Ramos (cell line): ENCODE results near the gene KCNIP3.

Source experiments
- in situ Hi-C: fragments of 300-500 bp; cut with MboI; formaldehyde crosslinking; loops from one replicate; pipeline ENCODE4 v1.14.3; 2022; ENCODE audit warnings: low sequenced_read_pairs; ENCODE audit not compliant: unreplicated experiment

Gene KCNIP3

GRCh38 chr2:95274291-95275150 lies 22.6 kb upstream of the KCNIP3 start, which contains the start of gene PROM2:
Gene PROM2 (plus strand): TSS chr2:95274449. CDS start chr2:95274586, 137 bp downstream.
- in situ Hi-C loops: no loop called here

- in situ Hi-C loops: no loop called here
These were observed 22.0 kb upstream of the KCNIP3 start for GRCh38 chr2:95275151-95275515.

GRCh38 chr2:95275601-95276243 lies 21.4 kb upstream of the KCNIP3 start:
- in situ Hi-C loops: no loop called here

GRCh38 chr2:95276244-95276887 lies 20.8 kb upstream of the KCNIP3 start:
- in situ Hi-C loops: no loop called here

- in situ Hi-C loops: no loop called here
These were observed 20.3 kb upstream of the KCNIP3 start for GRCh38 chr2:95276888-95277245.

GRCh38 chr2:95277246-95277906 lies 19.8 kb upstream of the KCNIP3 start:
- in situ Hi-C loops: no loop called here

- in situ Hi-C loops: no loop called here
These were observed 19.1 kb upstream of the KCNIP3 start for GRCh38 chr2:95278051-95278471.

- in situ Hi-C loops: no loop called here
These were observed 18.4 kb upstream of the KCNIP3 start for GRCh38 chr2:95278637-95279225.

- in situ Hi-C loops: no loop called here
These were observed 17.6 kb upstream of the KCNIP3 start for GRCh38 chr2:95279435-95280035.

- in situ Hi-C loops: no loop called here
These were observed 16.1 kb upstream of the KCNIP3 start for GRCh38 chr2:95281071-95281470.

- in situ Hi-C loops: no loop called here
These were observed 15.4 kb upstream of the KCNIP3 start for GRCh38 chr2:95281786-95282185.

GRCh38 chr2:95282458-95282857 lies 14.7 kb upstream of the KCNIP3 start:
- in situ Hi-C loops: no loop called here

- in situ Hi-C loops: no loop called here
These were observed 13.6 kb upstream of the KCNIP3 start for GRCh38 chr2:95283562-95283961.

GRCh38 chr2:95284886-95285541 lies 12.1 kb upstream of the KCNIP3 start:
- in situ Hi-C loops: no loop called here

GRCh38 chr2:95285542-95285932 lies 11.6 kb upstream of the KCNIP3 start:
- in situ Hi-C loops: no loop called here

- in situ Hi-C loops: no loop called here
These were observed 9.8 kb upstream of the KCNIP3 start for GRCh38 chr2:95287336-95287735.

- in situ Hi-C loops: no loop called here
These were observed 9.3 kb upstream of the KCNIP3 start for GRCh38 chr2:95287806-95288205.

GRCh38 chr2:95289253-95289652 lies 7.9 kb upstream of the KCNIP3 start:
- in situ Hi-C loops: no loop called here

GRCh38 chr2:95291222-95291621 lies 5.9 kb upstream of the KCNIP3 start:
- in situ Hi-C loops: no loop called here
